Suppressor macrophage treated with lipopolysaccharide for 4 hours (primary cell): Measurements from ENCODE around the gene GSC2.

Experiments
- DNase-seq: peaks from one replicate; pipeline ENCODE4 v3.0.0-alpha.2; 2020

GSC2 gene

DNA sequence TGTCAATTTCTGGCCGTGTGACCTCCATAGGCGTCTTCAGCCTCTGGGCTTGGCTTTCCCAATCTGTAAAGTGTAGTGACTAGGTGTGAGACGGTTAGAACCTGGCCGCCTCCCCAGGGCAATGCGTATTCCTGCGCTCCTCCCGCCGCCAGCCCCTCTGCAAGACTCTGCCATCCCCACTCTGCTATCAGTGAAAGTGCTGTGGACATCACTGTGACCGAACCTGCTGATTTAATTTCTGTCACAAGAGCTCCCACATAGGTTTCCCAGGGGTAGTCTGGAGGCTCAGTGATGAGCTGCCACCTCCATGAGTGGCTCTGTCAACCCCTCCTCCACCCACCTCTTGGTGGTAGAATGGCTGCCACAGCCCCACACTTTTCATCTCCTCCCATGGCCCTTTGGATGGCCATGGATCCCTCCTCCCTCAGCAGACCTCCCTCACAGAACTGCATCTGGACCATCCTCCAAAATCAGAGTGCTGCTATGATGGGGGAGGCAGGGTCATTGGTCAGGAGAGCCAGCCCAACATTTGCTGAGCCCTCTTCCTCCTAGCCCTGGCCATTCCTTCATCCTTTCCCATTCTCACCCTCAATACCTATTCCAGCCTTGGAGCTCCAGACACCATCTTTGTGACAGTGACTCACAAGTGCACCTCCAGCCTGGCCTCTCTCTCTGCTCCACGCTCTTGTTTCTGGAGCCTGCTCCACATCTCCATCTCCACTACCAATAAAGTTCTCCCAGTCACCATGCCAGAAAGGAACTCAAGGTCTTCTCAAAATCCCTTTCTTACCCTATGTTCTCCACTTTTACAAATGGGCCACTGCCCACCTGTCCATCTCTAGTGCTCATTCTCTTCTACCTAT, 1.5 kb upstream of the GSC2 start:
- DNase-seq = no peak

DNA sequence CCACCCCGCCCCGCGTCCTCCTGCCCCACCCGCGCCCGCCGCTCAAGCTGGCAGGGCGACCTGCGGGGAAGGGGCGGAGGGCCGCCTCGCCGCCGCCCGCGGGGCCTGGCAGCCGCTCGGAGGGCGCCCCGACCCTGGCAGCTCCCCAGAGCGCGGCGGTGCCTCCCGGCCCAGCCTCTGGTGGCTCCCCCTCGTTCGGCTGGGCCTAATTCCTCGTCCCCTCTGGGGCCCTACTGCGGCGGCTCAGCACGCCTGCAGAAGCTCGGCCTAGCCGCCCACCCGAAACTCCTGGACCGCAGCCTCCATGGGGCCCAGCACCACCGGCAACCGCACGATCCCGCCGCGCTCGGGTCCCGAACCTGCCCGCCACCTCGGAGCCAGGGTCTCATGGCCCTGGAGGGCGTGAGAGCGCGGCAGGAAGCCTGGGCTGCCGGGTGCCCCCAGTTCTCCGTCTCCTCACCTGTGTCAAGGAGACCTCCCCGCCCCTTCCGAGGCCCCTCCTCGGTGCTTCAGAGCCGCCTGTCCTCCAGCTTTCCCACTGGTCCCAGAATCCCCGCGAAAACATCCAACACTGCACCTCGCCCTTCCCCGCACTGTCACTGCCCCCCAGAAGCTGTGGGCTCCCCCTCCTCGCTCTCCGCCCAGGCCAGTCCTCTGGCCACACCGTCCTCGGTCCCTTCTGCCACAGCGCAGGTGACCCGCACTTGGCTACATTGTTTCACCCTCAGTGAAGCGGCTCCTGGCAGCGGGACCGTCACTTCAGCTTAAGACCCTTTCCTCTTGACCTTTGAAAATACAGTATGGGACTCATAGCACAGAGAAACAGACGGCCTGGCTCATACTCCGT, 613 bp upstream of the GSC2 start:
- no peak for DNase-seq

DNA sequence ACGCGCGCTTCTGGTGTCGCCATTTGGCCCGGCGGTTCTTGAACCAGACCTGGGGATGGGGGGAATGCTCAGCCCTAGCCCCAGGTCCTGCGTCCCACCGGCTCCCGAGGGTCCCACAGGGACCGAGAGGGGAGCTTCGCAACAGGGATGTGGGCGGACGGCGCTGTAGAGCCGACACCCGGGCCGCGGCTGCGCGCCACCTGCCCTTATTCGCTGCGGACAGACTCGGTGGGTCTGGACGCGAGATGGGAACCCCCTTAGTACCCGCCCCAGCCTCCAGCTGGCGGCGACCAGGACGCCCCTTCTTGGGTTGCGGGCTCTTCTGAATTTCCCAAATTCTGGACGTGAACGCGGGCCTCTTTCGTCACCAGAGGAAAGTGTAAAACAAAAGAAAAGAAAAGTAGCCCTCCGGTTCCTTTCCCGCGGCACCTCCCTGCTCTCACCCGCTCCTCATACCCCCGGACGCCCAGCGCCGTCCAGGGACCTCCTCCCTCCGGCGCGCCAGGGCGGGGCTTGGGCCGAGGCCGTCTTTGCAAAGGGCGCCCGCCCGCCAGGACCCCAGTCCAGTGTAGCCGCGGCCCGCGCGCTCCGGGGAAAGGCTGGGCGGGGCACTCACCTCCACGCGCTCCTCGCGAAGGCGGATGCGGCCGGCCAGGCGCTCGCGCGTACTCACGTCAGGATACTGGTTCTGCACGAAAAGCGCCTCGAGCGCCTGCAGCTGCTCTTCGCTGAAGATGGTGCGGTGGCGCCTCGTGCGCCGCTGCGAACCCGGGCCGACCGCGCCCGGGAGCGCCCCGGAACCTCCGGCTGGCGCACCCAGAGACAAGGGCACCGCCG, 827 bp downstream of the GSC2 start:
- DNase-seq = peak; percentile 4

DNA sequence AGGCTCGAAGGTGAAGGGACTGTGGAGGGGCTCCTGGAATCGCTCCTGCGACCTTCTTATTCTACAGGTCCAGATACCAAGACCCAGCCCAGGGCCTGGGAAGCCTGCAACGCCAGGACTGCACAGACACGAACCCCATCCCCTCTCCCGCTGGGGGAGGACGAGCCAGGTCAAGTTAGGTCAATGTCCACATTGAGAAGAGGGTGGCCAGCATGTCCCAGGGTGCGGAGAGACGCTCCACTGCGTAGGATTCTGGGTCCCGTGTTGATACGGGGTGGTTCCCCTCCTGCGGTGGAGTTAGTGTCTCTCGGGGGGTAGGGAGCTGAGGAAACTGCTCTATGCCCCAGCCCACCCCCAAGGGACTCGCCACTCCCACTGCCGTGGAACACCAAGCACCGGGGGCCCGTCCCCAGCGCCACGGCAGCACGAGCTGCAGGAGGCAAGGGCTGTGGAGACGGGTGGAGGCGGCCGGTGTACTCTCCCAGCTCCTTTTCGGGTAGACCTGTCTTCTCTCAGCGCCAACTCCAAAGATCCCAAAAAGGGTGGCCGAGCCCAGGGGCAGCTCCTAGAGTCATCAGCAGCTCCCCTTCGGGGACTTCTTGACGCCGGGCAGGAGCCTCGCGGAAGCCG, 1.6 kb downstream of the GSC2 start:
- no peak for DNase-seq

DNA sequence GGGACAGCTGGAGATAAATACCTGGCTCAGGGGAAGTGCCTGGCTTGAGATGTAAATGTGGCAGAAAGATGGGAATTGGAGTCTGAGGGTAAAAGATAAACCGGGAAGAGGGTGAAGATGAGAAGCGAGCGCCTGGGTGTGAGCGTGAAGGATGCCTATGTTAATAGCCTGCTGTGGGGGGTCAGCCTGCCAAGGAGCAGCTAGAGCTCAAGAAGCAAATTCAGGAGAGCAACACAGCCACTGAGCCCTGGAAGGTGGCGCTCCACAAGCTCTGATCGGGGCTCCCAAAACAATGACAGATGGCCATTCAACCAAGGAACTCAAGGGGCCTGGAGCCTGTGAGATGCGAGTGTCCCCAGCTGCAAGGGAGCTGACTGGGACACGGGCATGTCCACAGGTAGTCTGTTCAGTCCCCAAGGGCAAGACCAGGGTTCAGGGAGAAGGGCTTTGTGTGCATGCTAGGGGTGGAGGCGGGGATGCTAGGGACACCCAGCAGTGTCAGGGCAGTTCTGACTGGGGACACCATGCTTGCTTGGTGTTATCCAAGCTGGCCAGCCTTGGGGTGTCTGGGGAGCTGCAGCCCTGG, 2.8 kb downstream of the GSC2 start:
- DNase-seq = no peak

DNA sequence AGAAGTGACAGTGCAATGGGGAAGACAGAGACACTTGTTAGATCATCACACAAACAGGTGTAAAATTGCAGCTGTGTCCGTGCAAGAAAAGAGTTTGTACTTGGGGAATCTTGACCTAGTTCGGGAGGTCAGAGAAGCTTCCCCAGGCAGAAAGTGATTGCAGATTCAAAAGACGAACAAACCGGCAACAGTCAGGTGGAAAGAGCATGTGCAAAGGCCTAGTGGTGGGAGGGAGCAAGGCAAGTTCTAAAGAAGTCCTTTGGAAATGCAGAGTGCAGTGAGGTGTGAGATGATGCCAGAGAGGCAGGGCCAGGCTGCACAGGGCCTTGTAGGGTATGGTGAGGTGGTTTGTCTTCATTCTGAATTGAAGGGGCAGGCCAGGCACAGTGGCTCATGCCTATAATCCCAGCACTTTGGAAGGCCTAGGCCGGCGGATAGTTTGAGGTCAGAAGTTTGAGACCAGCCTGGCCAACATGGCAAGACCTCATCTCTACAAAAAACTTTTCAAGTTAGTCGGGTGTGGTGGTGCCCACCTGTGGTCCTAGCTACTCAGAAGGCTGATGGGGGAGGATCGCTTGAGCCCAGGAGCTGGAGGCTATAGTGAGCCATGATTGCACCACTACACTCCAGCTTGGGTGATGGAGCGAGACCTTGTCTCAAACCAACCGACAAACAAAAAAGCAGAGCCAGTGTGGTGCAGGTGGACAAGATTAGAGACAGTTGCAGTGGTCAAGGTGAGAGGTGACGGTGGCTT, 3.7 kb downstream of the GSC2 start:
- DNase-seq = no peak

DNA sequence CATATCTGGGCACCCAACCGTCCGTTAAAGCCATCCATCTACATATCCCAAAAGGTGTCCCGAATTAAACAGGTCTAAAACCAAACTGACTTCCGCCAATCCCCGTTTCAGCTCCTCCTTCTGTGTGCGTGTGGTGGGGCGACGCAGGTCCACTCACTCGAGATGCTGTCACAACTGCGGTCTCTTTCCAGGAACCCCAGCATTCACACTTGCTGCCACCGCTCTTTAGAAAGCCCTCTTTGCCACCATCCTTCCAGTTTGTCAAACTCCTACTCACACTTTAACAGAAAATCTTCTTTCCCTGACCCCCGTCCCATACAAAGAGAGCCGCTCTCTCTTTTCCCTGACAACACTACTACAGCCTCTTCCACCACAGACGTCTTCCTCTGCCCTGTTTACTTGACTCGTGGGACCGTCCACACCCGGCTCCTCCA, 6.1 kb downstream of the GSC2 start:
- peak; percentile 33 for DNase-seq

DNA sequence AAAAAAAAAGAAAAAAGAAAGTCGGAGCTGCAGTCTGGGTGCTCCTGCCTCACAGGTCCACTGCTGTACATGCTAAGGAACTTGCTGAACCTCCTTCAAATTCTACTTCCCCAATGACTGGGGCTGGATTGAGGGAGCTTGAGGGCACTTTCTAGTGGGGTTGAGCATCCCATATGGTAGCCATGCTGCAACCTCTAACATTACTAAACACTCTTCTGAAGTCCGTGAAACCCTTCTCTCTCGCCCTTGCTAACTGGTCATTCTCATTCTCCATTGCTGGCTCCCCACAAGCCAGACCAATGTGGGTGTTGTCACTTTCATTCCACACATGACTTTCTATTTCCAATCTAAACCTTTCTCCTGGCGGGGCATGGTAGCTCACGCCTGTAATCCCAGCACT, 6.9 kb downstream of the GSC2 start:
- DNase-seq = no peak

DNA sequence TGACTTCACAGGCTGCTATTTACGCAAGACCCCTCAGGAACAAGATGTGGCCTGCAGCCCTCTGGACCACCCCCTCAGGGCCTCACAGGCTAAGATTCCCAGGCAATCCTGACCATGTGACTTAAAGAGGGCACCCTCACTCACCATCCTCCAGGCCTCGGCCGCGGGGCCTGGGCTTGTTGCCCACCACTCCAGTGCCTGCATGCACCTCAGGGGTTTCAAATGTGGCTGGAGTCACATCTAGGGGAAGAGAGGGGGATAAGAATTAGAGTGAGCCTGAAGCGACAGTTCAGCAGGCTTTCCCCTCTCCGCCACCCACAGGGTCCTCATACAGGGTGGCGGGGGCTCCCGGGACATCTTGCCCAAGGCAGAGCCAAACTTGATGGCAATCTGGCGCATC, 7.7 kb downstream of the GSC2 start:
- DNase-seq = no peak

DNA sequence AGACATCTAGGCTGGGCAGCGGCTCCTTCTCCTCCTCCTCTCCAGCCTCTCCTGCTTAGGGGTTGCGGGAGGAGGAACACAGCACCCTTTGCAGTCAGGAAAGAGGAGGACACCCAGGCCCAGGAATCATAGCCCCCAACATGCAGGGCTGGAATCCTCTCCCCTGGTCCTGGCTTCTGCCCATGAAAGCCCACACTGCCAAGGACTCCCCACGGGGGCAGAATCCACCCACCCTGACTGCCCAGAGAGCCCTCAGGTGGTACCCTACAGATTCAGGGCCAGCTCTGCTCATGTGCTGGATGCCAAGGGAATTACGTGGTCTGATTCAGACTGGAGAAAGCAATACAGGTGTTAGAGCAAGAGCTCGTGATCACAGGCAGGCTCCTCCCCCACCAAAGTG, 10.1 kb downstream of the GSC2 start:
- DNase-seq = no peak

DNA sequence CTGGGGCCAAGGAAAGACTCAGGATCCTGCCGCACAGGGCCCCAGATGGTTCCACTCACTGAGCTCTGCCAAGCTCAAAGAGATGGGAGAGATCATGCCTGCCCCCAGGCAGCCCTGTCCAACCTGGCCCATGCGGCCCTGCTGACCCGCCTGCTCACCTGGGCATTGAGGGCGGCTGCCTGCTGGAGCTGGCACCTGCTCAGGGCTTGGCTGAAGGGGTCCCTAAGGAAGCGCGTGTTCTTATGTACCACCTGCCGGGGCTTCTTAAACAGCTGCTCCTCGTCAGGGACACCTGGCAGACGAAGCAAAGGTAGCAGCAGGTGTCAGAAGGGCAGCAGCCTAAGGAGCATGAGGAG, 11.1 kb downstream of the GSC2 start:
- no peak for DNase-seq

DNA sequence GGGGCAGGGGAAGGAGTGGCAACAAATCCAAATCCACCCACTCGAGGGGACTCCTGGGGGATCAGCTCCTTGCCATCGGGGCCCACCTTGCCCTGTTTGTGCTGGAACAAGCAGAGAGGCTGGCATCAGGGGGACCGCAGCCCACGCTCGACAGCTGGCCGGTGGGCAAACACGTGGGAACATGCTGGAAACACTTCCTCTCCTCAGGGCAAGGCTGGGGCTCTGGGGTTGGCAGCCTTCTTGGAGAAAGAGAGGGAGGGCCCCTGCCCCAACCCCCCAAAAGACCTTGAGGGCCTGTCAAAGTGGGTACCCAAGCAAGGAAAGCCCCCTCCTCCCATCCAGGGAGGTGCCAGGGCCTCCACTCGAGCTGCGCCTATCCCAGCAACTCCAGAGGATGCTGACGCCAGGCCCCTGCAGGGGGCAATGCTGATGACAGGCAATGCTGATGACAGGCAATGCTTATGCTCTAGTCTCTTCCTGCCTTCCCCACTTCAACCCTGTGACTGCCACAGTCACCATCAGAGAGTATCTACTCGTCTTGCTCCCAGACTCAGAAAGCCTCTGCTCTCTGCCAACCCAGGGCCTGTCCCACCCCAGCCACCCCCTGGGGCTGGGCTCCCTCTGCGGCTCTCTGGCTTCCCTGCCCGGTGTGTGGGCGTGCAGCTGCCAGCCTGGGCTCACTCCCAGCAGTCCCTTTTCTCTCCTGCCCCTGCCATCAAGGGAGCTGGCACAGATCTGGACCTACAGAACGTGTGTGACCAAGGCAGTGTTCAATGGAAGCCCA, 11.7 kb downstream of the GSC2 start:
- no peak for DNase-seq

DNA sequence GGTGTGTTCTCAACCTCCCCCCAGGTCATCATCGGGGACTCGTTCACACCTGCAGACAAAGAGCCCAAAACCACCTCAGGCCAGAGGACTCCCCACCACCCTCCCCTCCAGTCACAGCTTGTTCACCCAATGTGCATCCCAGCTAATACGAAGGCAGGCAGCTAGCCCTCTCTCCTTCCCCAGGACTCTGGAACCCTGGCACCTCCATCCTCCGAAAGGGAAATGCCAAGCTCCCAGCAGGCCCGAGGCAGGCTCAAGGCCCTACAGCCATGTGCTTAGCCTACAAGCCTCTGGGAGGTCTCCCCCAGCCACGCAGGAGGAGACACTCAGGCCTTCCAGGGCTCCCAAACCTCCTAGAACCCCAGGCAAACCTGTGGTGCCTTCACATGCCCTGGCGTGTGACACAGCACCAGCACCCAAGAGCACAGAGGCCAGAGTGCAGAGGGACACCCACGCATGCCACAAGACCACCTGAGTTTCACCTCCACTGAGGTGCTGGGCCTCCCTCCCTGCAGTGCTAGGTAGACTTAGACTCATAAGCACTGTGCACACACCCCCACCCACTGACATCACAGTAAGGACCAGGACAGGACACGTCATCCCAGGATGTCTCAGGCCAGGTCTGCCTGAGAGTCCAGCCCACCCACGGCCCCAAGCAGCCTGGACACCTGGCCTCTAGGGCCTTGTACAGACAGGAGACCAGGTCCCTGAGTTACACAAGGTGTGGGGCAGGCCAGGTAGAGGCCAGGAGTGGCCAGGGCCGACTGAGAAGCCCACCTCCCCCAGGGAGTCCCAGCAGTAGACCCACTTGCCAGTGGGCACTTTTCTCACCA, 12.5 kb downstream of the GSC2 start:
- DNase-seq = no peak

DNA sequence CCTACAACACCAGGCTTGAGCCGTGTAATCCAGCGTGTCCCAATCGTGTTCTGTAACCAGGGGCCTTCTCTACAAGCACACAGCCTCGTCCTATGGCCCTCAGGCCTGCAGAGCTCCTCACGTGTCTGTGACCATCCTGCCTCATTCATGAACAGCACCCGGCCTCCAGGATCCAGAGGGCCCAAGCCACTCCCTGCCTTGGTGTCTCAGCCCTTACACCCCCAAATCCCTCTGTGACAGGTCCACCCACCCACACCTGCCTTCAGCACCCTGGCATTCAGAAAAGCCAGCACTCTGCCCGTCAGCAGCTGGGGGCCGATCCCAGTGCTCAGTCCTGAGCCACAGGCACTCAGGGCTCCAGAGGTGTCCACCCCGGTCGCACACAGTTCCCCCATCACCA, 13.2 kb downstream of the GSC2 start:
- no peak for DNase-seq

DNA sequence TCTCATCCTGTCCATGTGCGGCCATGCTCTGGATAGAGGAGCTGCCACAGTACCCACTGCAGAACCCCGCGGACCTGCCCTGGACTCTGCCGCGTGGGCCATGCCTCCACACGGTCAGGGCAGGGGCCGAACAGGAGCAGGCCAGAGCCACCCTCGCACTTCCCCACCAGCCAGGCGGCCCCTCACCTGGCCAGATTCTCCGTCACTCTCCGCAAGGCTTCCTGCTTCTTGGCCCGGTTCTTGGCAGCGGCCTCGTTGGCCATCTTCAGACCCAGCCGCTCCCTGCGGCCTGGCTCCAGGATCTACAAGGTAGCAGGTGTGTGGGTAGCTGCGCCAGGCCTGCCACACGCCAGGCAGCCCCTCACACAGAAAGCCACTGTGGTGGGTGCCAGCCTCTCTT, 15.2 kb downstream of the GSC2 start:
- no peak for DNase-seq

DNA sequence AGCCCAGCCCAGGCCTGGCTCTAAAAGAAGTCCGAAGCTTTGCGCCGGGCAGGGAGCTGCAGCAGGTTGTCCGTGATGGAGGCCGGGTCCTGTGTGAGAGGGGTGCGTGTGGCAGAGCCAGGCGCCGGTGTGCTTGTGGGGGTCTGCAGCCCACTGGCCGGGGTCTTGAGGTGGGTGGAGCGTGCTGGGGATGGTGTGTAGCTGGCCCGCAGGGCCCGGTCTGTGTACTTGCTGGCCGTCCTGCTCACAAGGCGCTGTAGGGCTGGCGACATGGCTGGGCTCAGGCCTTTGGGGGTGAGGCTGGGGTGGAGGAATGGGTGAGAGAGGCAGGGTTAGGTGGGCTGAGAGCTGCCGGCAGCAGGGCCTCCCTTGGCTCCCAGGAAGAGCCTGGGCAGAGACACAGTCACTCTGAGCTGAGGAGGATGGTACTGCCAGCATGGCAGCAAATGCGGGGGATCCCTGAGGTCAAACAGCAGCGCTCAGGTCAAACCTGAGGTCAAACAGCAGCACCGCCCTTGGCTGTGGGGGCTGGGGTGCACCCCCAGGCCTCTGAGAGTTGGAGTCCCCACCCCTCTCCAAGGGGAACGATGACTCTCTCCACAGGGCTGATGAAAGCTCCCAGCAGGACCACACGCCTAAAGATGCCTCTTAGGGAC, 15.8 kb downstream of the GSC2 start:
- no peak for DNase-seq

DNA sequence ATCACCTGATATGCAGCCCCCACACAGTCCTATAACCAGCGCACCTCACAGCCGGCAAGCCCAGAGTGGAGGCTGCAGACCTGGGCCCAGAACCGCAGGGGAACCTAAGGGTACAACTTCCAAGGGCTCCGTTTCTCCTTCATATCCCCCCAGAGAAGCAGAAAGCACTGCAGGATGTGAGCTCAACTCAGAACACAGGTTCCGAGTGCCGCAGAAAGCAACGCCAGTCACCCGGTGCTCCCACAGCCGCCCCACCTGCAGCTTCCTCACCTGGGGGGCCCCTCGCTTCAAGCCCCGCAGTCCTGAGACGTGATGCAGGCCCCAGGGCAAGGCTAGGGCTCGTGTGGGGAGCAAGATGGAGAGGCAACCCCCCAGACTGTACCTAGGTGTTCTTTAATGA, 16.5 kb downstream of the GSC2 start:
- no peak for DNase-seq

DNA sequence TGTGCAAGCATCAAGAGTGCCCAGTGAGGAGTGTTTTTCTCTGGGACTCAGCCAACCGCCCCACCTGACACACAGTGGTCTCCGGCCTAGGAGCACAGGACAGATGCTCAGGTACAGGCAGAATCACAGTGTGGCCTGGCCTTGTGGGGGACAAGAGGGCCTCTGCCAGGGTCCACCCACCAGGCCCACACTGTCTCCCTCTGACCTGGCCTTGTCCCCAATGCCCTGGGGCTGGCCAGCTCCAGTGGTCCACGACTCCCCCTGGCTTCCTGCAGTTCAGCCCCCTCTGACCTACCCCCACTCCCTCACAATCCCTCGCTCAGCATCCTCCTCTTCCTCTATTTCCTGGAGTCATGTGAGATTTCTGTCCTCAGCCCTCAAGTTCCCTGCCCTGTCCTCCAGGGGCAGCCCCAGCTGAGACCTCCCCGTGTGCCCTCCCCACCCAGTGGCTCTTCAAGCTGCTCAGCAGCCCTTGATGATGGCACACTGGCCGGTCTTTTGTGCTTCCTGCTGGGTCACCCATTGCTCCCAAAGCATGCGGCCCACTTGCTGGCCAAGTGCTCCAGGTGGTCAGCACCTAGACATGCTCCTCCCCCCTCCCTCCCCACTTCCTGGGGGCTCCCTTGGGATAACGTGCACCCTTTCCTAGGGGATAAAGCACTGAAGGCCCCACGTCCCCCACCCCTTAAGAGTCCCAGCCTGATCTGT, 17.2 kb downstream of the GSC2 start:
- DNase-seq = no peak

DNA sequence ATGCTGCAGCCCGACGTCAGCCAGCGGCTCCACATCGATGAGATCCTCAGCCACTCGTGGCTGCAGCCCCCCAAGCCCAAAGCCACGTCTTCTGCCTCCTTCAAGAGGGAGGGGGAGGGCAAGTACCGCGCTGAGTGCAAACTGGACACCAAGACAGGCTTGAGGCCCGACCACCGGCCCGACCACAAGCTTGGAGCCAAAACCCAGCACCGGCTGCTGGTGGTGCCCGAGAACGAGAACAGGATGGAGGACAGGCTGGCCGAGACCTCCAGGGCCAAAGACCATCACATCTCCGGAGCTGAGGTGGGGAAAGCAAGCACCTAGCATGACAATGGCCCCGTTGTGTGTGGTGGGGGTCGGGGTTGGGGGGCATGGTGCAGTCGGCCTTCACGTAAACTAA, 17.9 kb downstream of the GSC2 start:
- no peak for DNase-seq
